Measurements from ENCODE around the gene HK3. TPM values are rescaled to one million over a fixed set of nuclear protein-coding genes. Genes with fewer than 3 reads are reported as not detected.

The HK3 gene
- polyA plus RNA-seq, 2 donors = 0.49 to 1.6 TPM

GRCh38 chr5:176886336-176887251, 12.6 kb downstream of the HK3 start:
- Histone ChIP-seq H3K36me3 (ENCODE audit: control insufficient read depth in 2 of 2, insufficient read depth in 2 of 2, low read length in 1 of 2) (no peaks in the 10 kb centered on the region), H3K27ac (ENCODE audit: low read depth in 2 of 2, low read length in 1 of 2) (no peak overlapping the region), H3K4me1 (ENCODE audit: control insufficient read depth in 2 of 2, insufficient read depth in 2 of 2, low read length in 1 of 2) (no peaks in the 10 kb centered on the region), H3K27me3 (ENCODE audit: control insufficient read depth in 1 of 2, insufficient read depth in 2 of 2, low read length in 2 of 2) (no peaks in the 10 kb centered on the region), H3K4me3 (ENCODE audit: low read depth in 1 of 2, low read length in 2 of 2) (no peak overlapping the region), H3K9me3 (ENCODE audit: control insufficient read depth in 2 of 2, insufficient read depth in 1 of 2, low read depth in 1 of 2, low read length in 1 of 2) (no peaks in the 10 kb centered on the region)
- WGBS, 2 donors = 87 to 88% methylated on average over 13 of the region's 13 CpGs

GRCh38 chr5:176884571-176884890, 14.6 kb downstream of the HK3 start:
- Histone ChIP-seq H3K4me1 (ENCODE audit: control insufficient read depth in 2 of 2, insufficient read depth in 2 of 2, low read length in 1 of 2) (no peaks in the 10 kb centered on the region), H3K36me3 (ENCODE audit: control insufficient read depth in 2 of 2, insufficient read depth in 2 of 2, low read length in 1 of 2) (no peaks in the 10 kb centered on the region), H3K27me3 (ENCODE audit: control insufficient read depth in 1 of 2, insufficient read depth in 2 of 2, low read length in 2 of 2) (no peaks in the 10 kb centered on the region), H3K9me3 (ENCODE audit: control insufficient read depth in 2 of 2, insufficient read depth in 1 of 2, low read depth in 1 of 2, low read length in 1 of 2) (no peaks in the 10 kb centered on the region), H3K4me3 (ENCODE audit: low read depth in 1 of 2, low read length in 2 of 2) (no peak overlapping the region), H3K27ac (ENCODE audit: low read depth in 2 of 2, low read length in 1 of 2) (no peak overlapping the region)
- WGBS, 2 donors = 51 to 52% methylated on average over 4 of the region's 4 CpGs

- 86 to 89% methylated on average over 17 of the region's 17 CpGs for WGBS, 2 donors
- H3K4me1 ChIP-seq (ENCODE audit: control insufficient read depth in 2 of 2, insufficient read depth in 2 of 2, low read length in 1 of 2) = no peaks in the 10 kb centered on the region
- H3K4me3 ChIP-seq (ENCODE audit: low read depth in 1 of 2, low read length in 2 of 2) = no peak overlapping the region
- no peaks in the 10 kb centered on the region for H3K9me3 ChIP-seq (ENCODE audit: control insufficient read depth in 2 of 2, insufficient read depth in 1 of 2, low read depth in 1 of 2, low read length in 1 of 2)
- H3K36me3 ChIP-seq (ENCODE audit: control insufficient read depth in 2 of 2, insufficient read depth in 2 of 2, low read length in 1 of 2) = no peaks in the 10 kb centered on the region
- no peaks in the 10 kb centered on the region for H3K27me3 ChIP-seq (ENCODE audit: control insufficient read depth in 1 of 2, insufficient read depth in 2 of 2, low read length in 2 of 2)
- H3K27ac ChIP-seq (ENCODE audit: low read depth in 2 of 2, low read length in 1 of 2) = no peak overlapping the region
These were observed 15.2 kb downstream of the HK3 start for GRCh38 chr5:176883700-176884570.

- Histone ChIP-seq H3K27me3 (ENCODE audit: control insufficient read depth in 1 of 2, insufficient read depth in 2 of 2, low read length in 2 of 2) (no peaks in the 10 kb centered on the region), H3K36me3 (ENCODE audit: control insufficient read depth in 2 of 2, insufficient read depth in 2 of 2, low read length in 1 of 2) (no peaks in the 10 kb centered on the region), H3K4me1 (ENCODE audit: control insufficient read depth in 2 of 2, insufficient read depth in 2 of 2, low read length in 1 of 2) (no peaks in the 10 kb centered on the region), H3K27ac (ENCODE audit: low read depth in 2 of 2, low read length in 1 of 2) (no peak overlapping the region), H3K4me3 (ENCODE audit: low read depth in 1 of 2, low read length in 2 of 2) (no peak overlapping the region), H3K9me3 (ENCODE audit: control insufficient read depth in 2 of 2, insufficient read depth in 1 of 2, low read depth in 1 of 2, low read length in 1 of 2) (no peaks in the 10 kb centered on the region)
- 45 to 65% methylated on average over 6 of the region's 6 CpGs for WGBS, 2 donors
These were observed 16.6 kb downstream of the HK3 start for GRCh38 chr5:176882567-176882903.

GRCh38 chr5:176881816-176882566, 17.2 kb downstream of the HK3 start:
- H3K36me3 ChIP-seq (ENCODE audit: control insufficient read depth in 2 of 2, insufficient read depth in 2 of 2, low read length in 1 of 2) = no peaks in the 10 kb centered on the region
- no peak overlapping the region for H3K27ac ChIP-seq (ENCODE audit: low read depth in 2 of 2, low read length in 1 of 2)
- WGBS, 2 donors = 83 to 87% methylated on average over 25 of the region's 25 CpGs
- no peaks in the 10 kb centered on the region for H3K4me1 ChIP-seq (ENCODE audit: control insufficient read depth in 2 of 2, insufficient read depth in 2 of 2, low read length in 1 of 2)
- H3K4me3 ChIP-seq (ENCODE audit: low read depth in 1 of 2, low read length in 2 of 2) = no peak overlapping the region
- H3K27me3 ChIP-seq (ENCODE audit: control insufficient read depth in 1 of 2, insufficient read depth in 2 of 2, low read length in 2 of 2) = no peaks in the 10 kb centered on the region
- no peaks in the 10 kb centered on the region for H3K9me3 ChIP-seq (ENCODE audit: control insufficient read depth in 2 of 2, insufficient read depth in 1 of 2, low read depth in 1 of 2, low read length in 1 of 2)

- Histone ChIP-seq H3K27me3 (ENCODE audit: control insufficient read depth in 1 of 2, insufficient read depth in 2 of 2, low read length in 2 of 2) (no peaks in the 10 kb centered on the region), H3K4me1 (ENCODE audit: control insufficient read depth in 2 of 2, insufficient read depth in 2 of 2, low read length in 1 of 2) (no peaks in the 10 kb centered on the region), H3K4me3 (ENCODE audit: low read depth in 1 of 2, low read length in 2 of 2) (no peak overlapping the region), H3K9me3 (ENCODE audit: control insufficient read depth in 2 of 2, insufficient read depth in 1 of 2, low read depth in 1 of 2, low read length in 1 of 2) (no peaks in the 10 kb centered on the region), H3K27ac (ENCODE audit: low read depth in 2 of 2, low read length in 1 of 2) (no peak overlapping the region), H3K36me3 (ENCODE audit: control insufficient read depth in 2 of 2, insufficient read depth in 2 of 2, low read length in 1 of 2) (no peaks in the 10 kb centered on the region)
- WGBS, 2 donors = 86% methylated on average over 28 of the region's 28 CpGs
These were observed 18.0 kb downstream of the HK3 start for GRCh38 chr5:176881021-176881749.

- Histone ChIP-seq H3K4me1 (ENCODE audit: control insufficient read depth in 2 of 2, insufficient read depth in 2 of 2, low read length in 1 of 2) (no peaks in the 10 kb centered on the region), H3K27ac (ENCODE audit: low read depth in 2 of 2, low read length in 1 of 2) (no peak overlapping the region), H3K27me3 (ENCODE audit: control insufficient read depth in 1 of 2, insufficient read depth in 2 of 2, low read length in 2 of 2) (no peaks in the 10 kb centered on the region), H3K9me3 (ENCODE audit: control insufficient read depth in 2 of 2, insufficient read depth in 1 of 2, low read depth in 1 of 2, low read length in 1 of 2) (no peaks in the 10 kb centered on the region), H3K4me3 (ENCODE audit: low read depth in 1 of 2, low read length in 2 of 2) (no peak overlapping the region), H3K36me3 (ENCODE audit: control insufficient read depth in 2 of 2, insufficient read depth in 2 of 2, low read length in 1 of 2) (no peaks in the 10 kb centered on the region)
- WGBS, 2 donors = 81% methylated on average over 26 of the region's 26 CpGs
These were observed 18.7 kb downstream of the HK3 start for GRCh38 chr5:176880366-176881020.

GRCh38 chr5:176879663-176880361, 19.3 kb downstream of the HK3 start:
- no peak overlapping the region for H3K4me3 ChIP-seq (ENCODE audit: low read depth in 1 of 2, low read length in 2 of 2)
- no peak overlapping the region for H3K27ac ChIP-seq (ENCODE audit: low read depth in 2 of 2, low read length in 1 of 2)
- no peaks in the 10 kb centered on the region for H3K27me3 ChIP-seq (ENCODE audit: control insufficient read depth in 1 of 2, insufficient read depth in 2 of 2, low read length in 2 of 2)
- WGBS, 2 donors = 66 to 68% methylated on average over 19 to 23 of the region's 23 CpGs
- no peaks in the 10 kb centered on the region for H3K9me3 ChIP-seq (ENCODE audit: control insufficient read depth in 2 of 2, insufficient read depth in 1 of 2, low read depth in 1 of 2, low read length in 1 of 2)
- no peaks in the 10 kb centered on the region for H3K4me1 ChIP-seq (ENCODE audit: control insufficient read depth in 2 of 2, insufficient read depth in 2 of 2, low read length in 1 of 2)
- no peaks in the 10 kb centered on the region for H3K36me3 ChIP-seq (ENCODE audit: control insufficient read depth in 2 of 2, insufficient read depth in 2 of 2, low read length in 1 of 2)

Measured in esophagus (tissue), 2 donors.